ENCODE results near the gene SNX33. TPM values are rescaled to one million over a fixed set of nuclear protein-coding genes. Genes with fewer than 3 reads are reported as not detected.

Gene SNX33
- total and polyA plus RNA-seq, 2 of the 13 experiments (the other 11 are each of a cell fraction or from before 2014, with no cell fraction given) = 11.0 to 11.6 TPM

GRCh38 chr15:75639709-75640482 lies 7.8 kb upstream of the SNX33 start, which contains the start of gene IMP3 (continued):
- TF ChIP-seq HOMEZ (CRISPR knock-in tag; IDR thresholded peaks at IDR 0.05; ENCODE audit: low read depth) = peak; percentile 70; the same call in 1 of the 2 replicates
- TF ChIP-seq JUNB (CRISPR knock-in tag; IDR thresholded peaks at IDR 0.05; ENCODE audit: borderline replicate concordance) = no peak
- no peak for TF ChIP-seq SRSF4 (IDR thresholded peaks at IDR 0.05; ENCODE audit: low read depth, low read length, poor library complexity, severe bottlenecking)
- TF ChIP-seq GABPA (IDR thresholded peaks at IDR 0.05; ENCODE audit: low read depth, low read length) = no peak
- peak; percentile 84 for TF ChIP-seq GABPA (CRISPR knock-in tag; IDR thresholded peaks at IDR 0.05; ENCODE audit: low read depth)
- peak; percentile 98 for TF ChIP-seq KDM2A (CRISPR knock-in tag; IDR thresholded peaks at IDR 0.05; ENCODE audit: borderline replicate concordance, low read depth)
- TF ChIP-seq HIVEP1 (CRISPR knock-in tag; IDR thresholded peaks at IDR 0.05) = peak; percentile 17
- TF ChIP-seq BCL3 (CRISPR knock-in tag; IDR thresholded peaks at IDR 0.05) = peak; percentile 74
- TF ChIP-seq DMTF1 (CRISPR knock-in tag; IDR thresholded peaks at IDR 0.05) = peak; percentile 62; the same call in 1 of the 2 replicates
- peak; percentile 77; the same call in 1 of the 2 replicates for TF ChIP-seq TIGD3 (CRISPR knock-in tag; IDR thresholded peaks at IDR 0.05; ENCODE audit: borderline replicate concordance)
- TF ChIP-seq ZNF142 (CRISPR knock-in tag; IDR thresholded peaks at IDR 0.05) = peak; percentile 76; the same call in 1 of the 2 replicates
- peak; percentile 40; the same call in 1 of the 2 replicates for TF ChIP-seq DPF2 (CRISPR knock-in tag; IDR thresholded peaks at IDR 0.05; ENCODE audit: borderline replicate concordance, low read depth)
- no peak for TF ChIP-seq MTA3 (CRISPR knock-in tag; IDR thresholded peaks at IDR 0.05)
